ENCODE measurements around the gene PTCD1.

The PTCD1 gene

DNA sequence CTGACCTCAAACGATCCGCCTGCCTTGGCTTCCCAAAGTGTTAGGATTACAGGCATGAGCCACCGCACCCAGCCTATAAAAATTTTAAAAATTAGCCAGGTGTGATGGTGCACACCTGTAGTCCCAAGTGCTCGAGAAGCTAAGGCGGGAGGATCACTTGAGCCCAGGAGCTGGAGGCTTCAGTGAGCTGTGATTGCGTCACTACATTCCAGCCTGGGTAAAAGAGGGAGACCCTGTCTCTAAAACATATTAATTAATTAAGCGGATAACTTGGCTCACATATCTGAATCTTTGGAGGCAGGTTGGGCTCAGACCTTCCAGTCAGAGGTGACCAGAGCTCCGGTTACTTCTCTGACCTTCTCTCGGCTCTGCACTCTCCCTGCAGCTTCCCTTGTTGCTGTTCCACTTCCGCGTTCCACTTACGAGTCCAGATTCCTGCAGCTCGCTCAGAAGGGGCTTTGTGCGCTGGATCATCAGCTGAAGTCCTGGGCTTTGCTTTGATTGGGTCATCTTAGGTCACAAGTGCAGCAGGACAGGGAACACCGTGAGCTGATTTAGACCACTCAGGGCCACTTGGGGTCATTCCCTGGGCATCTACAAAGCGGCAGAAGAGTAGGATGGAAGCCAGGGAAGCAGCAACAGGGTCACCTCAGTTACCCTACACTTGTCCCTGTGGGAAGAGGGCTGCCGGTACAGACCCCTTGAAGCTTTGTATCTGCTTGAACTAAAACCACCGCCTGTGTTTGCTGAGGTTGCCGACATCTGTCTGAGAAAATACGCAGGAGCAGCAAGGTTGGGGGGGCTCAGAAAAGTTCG, 66.1 kb downstream of the PTCD1 start:
- no peak for TF ChIP-seq POLR2A (IDR thresholded peaks at IDR 0.05; ENCODE audit: low read depth, low read length)
- no peak for TF ChIP-seq TAF1 (IDR thresholded peaks at IDR 0.05; ENCODE audit: borderline replicate concordance, low read depth, low read length)
- TF ChIP-seq POLR2AphosphoS5 (IDR thresholded peaks at IDR 0.05; ENCODE audit: low read depth, low read length): no peak
- FAIRE-seq (no peak), DNase-seq (ENCODE audit: insufficient read length) (no peak)

DNA sequence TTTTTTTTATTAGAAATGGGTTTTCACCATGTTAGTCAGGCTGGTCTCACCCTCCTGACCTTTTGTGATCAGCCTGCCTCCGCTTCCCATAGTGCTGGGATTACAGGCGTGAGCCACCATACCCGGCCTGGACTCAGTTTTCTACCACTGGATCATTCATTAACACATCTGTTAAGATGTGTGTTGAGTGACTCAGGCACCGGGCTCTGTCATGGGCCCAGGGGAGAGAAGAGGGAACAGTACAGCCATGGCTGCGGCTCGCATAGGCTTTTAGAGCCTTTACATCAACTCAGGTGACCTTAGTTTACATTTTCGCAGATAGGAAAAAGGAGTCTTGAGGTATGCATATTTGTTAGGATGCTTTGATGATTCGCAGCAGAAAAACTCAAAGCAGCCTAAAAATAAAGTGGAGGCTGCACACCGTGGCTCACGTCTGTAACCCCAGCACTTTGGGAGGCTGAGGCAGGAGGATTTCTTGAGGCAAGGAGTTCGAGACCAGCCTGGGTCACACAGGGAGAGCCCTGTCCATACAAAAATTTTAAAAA, 67.2 kb downstream of the PTCD1 start:
- FAIRE-seq: no peak

DNA sequence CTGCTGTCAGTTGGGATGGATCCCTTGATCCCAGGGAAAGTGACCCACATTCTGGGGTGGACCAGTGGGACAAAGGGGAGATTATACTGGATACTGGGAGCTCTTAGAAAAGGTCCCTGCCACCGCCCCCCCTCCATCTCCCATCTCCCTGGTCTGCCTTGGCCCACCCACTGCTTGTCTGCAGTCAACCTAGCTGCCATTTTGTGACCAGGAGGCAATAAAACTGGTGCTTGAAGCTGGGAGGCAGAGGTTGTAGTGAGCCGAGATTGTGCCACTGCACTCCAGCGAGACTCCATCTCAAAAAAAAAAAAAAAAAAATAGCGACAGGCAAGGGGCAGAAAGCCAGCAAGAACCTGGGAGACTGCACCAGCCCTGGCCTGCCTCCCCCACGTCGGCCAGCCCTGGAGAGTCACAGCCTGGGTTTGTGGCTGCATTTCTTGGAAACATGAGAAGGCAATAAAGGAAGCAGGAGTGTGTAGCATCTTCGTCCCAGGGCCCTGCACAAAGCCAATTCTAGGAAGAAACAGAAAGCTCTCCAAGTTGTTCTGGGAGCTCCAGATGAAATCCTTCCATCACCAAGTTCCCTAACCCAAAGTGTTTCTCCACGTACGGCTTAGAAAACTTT, 68.7 kb downstream of the PTCD1 start:
- DNase-seq (ENCODE audit: insufficient read length) (no peak), FAIRE-seq (no peak)
- no peak for TF ChIP-seq POLR2A (IDR thresholded peaks at IDR 0.05; ENCODE audit: low read depth, low read length)
- TF ChIP-seq TAF1 (IDR thresholded peaks at IDR 0.05; ENCODE audit: borderline replicate concordance, low read depth, low read length): no peak
- TF ChIP-seq POLR2AphosphoS5 (IDR thresholded peaks at IDR 0.05; ENCODE audit: low read depth, low read length): no peak

More for the DNA sequence above, 67.2 kb downstream of the PTCD1 start:
- no peak for DNase-seq (ENCODE audit: insufficient read length)
- TF ChIP-seq TAF1 (IDR thresholded peaks at IDR 0.05; ENCODE audit: borderline replicate concordance, low read depth, low read length) (no peak), POLR2A (IDR thresholded peaks at IDR 0.05; ENCODE audit: low read depth, low read length) (no peak), POLR2AphosphoS5 (IDR thresholded peaks at IDR 0.05; ENCODE audit: low read depth, low read length) (no peak)

DNA sequence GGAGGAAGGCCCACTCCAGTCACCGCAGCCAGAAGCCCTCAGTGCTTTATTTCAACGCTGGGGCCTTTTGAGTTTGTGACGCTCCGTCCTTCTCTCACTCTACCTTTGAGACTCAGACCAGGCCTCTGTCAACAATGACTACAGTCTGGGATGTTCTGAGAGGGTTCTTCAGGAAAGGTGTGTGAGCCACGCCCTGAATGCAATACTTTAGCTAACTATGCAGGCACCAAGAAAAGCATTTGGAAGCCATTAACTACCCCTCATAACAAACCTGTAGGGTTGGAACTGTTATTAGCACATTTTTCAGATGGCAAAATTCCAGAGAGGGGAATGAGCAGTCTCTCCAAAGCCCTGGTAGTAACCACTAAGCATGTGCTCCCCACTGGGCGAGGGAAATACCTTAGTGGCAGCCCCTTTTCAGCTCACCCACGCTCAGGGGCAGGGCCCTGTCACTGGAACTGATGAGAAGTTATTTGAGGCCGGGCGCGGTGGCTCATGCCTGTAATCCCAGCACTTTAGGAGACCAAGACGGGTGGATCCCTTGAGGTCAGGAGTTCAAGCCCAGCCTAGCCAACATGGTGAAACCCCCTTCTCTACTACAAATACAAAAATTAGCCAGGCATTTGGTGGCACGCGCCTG, 69.7 kb downstream of the PTCD1 start:
- FAIRE-seq (no peak), DNase-seq (ENCODE audit: insufficient read length) (no peak)
- TF ChIP-seq TAF1 (IDR thresholded peaks at IDR 0.05; ENCODE audit: borderline replicate concordance, low read depth, low read length): no peak
- TF ChIP-seq POLR2AphosphoS5 (IDR thresholded peaks at IDR 0.05; ENCODE audit: low read depth, low read length): no peak
- no peak for TF ChIP-seq POLR2A (IDR thresholded peaks at IDR 0.05; ENCODE audit: low read depth, low read length)
